MCF 10A (cell line): ENCODE results near the gene ABCC4. TPM values are rescaled to one million over a fixed set of nuclear protein-coding genes. Genes with fewer than 3 reads are reported as not detected.

Experiments used
- BruUV-seq: library from RNA; stranded (reverse); fragments of 400-500 nt; replicated peaks from 2 replicates; lab custom pipeline; 2021; lab: Mats Ljungman, UMichigan
- CTCF ChIA-PET: fragments of 300-600 bp; sonication (Branson Sonifier 250); formaldehyde crosslinking; extraction: SDS; loops from one replicate; lab custom pipeline; 2021; ENCODE audit warnings: antibody characterized with exemption, inconsistent platforms; lab: Yijun Ruan, JAX
- POLR2A ChIA-PET: fragments of 300-600, 350-650 bp; sonication (Branson Sonifier 250); formaldehyde crosslinking; extraction: SDS; loops from one replicate; lab custom pipeline; 2020; ENCODE audit warnings: antibody characterized with exemption, inconsistent platforms; lab: Yijun Ruan, JAX
- DNase-seq: peaks from one replicate; pipeline ENCODE4 v3.0.0-alpha.2; 2018; ENCODE audit not compliant: unreplicated experiment
- H3K27ac Mint-ChIP-seq: one replicate; pipeline ENCODE4 v1.8.0; 2022; ENCODE audit warnings: mild to moderate bottlenecking, low read depth, mixed read lengths; ENCODE audit not compliant: unreplicated experiment
- H3K27me3 Mint-ChIP-seq: one replicate; pipeline ENCODE4 v1.8.0; 2022; ENCODE audit warnings: mixed read lengths; ENCODE audit not compliant: insufficient read depth, unreplicated experiment
- H3K36me3 Mint-ChIP-seq: one replicate; pipeline ENCODE4 v1.8.0; 2022; ENCODE audit warnings: mild to moderate bottlenecking, moderate library complexity, mixed read lengths; ENCODE audit not compliant: insufficient read depth, unreplicated experiment
- H3K4me1 Mint-ChIP-seq: one replicate; pipeline ENCODE4 v1.8.0; 2022; ENCODE audit warnings: mixed read lengths; ENCODE audit not compliant: insufficient read depth, unreplicated experiment
- H3K4me3 Mint-ChIP-seq: one replicate; pipeline ENCODE4 v1.8.0; 2022; ENCODE audit warnings: mild to moderate bottlenecking, moderate library complexity, mixed read lengths; ENCODE audit not compliant: unreplicated experiment
- H3K9me3 Mint-ChIP-seq: one replicate; pipeline ENCODE4 v1.8.0; 2022; ENCODE audit warnings: mixed read lengths; ENCODE audit not compliant: unreplicated experiment
- intact Hi-C: fragments of 100-400 bp; cut with micrococcal nuclease; formaldehyde crosslinking; loops from 2 replicates; pipeline ENCODE4 v1.14.1; 2022
- total RNA-seq: library from RNA; stranded (reverse); gene quantifications from 2 replicates; pipeline ENCODE4 v1.2.3, GENCODE V29; 2022
- TF ChIP-seq, protein P1 (sequence below): fragments of 200-600 bp; IDR thresholded peaks from one replicate; pipeline ENCODE4 v1.8.0; 2022; ENCODE audit warnings: antibody characterized with exemption, mild to moderate bottlenecking; ENCODE audit not compliant: unreplicated experiment

Gene ABCC4
- total RNA-seq, 1 experiment from 2014 or later: 13.9 TPM

DNA sequence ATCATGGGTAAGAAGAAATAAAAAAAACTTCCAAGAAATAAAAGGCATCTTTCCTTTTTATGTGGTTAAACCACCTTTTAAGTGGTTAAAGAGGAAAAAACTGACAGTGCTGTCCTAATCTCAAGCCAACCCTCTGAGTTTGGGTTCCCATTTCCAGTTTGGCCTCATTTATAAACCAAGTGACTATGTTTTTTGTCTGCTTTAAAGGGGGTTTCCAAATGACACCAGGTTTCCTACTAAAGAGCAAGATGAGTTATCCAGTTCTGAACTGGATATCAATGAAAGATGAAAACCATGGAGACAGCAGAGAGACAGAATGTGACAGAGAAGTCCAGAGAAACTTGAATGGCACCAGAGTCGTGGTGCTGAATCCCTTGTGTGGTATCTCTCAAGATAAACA is 251.5 kb downstream of the ABCC4 start:
- ChIA-PET CTCF (no interaction called here), POLR2A (no interaction called here)
- Mint-ChIP-seq H3K27me3 (no peaks in the 10 kb centered on the region), H3K4me1 (no peaks in the 10 kb centered on the region), H3K9me3 (no peaks in the 10 kb centered on the region), H3K4me3 (no peak overlapping the region), H3K36me3 (no peaks in the 10 kb centered on the region), H3K27ac (no peak overlapping the region)
- no TSS peak for BruUV-seq
- intact Hi-C loops: no loop called here
- no peak for DNase-seq
- TF ChIP-seq, protein P1, sequence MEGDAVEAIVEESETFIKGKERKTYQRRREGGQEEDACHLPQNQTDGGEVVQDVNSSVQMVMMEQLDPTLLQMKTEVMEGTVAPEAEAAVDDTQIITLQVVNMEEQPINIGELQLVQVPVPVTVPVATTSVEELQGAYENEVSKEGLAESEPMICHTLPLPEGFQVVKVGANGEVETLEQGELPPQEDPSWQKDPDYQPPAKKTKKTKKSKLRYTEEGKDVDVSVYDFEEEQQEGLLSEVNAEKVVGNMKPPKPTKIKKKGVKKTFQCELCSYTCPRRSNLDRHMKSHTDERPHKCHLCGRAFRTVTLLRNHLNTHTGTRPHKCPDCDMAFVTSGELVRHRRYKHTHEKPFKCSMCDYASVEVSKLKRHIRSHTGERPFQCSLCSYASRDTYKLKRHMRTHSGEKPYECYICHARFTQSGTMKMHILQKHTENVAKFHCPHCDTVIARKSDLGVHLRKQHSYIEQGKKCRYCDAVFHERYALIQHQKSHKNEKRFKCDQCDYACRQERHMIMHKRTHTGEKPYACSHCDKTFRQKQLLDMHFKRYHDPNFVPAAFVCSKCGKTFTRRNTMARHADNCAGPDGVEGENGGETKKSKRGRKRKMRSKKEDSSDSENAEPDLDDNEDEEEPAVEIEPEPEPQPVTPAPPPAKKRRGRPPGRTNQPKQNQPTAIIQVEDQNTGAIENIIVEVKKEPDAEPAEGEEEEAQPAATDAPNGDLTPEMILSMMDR: no peak

DNA sequence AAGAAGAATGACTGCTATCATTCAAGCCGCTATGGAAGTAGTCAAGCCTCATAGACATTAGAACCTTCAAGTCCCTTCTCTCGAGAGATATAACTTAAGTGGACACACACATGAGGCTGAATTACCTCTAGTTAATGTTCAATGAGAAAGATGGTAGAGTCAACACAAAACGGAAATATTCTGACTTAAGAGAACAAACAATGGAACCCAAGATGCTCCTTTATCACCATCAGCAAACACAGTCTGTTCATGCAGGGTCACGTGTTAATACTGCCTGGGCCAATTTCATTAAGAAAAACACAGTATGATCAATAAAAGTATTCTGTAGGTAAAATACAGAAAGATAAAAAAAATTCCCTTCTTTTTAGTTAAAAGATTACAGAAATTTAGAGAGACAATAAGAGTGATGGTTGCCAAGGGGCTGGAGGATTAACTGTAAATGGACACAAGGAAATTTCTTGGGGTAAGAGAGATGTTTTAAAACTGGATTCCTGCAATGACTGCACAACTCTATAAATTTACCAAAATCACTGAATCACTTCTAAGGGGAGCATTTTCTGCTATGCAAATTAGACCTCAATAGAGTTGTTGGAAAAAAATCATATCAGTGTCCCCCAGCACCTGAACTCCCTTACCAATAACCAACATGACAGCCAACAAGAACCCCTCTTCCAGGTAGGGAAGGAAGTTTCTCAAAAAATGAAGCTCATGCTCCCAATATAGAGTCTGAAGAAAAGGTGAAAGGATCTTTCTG is 256.6 kb downstream of the ABCC4 start:
- no peaks in the 10 kb centered on the region for H3K4me1 Mint-ChIP-seq
- BruUV-seq: no TSS peak
- H3K36me3 Mint-ChIP-seq: no peaks in the 10 kb centered on the region
- no peak overlapping the region for H3K27ac Mint-ChIP-seq
- no peaks in the 10 kb centered on the region for H3K9me3 Mint-ChIP-seq
- ChIA-PET CTCF (interaction anchor here (0.8 kb wide), 1 partner anchor 12 kb away, joined by 3 read pairs; no protein-coding TSS in a partner anchor), POLR2A (interaction anchor here (0.6 kb wide), 2 partner anchors 13 to 653 kb away, joined by 4 to 7 read pairs; no protein-coding TSS in a partner anchor)
- intact Hi-C loops: no loop called here
- TF ChIP-seq, protein P1: no peak
- no peaks in the 10 kb centered on the region for H3K27me3 Mint-ChIP-seq
- no peak overlapping the region for H3K4me3 Mint-ChIP-seq
- DNase-seq: no peak

DNA sequence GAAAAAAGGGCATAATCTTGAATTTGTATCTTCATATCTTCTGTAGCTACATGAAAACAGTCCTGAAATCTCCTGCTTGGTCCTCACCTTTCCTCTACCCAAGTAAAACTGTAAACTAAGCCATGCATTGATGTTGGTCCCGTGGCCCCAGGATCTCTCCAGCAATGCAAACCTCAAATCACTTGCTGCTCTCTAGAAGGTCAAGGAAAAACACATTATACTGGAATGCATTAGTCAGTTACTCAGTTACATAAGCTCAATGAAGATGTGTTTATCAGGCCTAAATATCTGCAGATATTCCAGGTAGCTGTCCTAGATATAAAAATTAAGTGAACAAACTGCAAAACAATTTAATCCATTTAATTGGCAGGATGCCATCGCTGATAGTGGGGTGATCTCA is 261.8 kb downstream of the ABCC4 start:
- no peaks in the 10 kb centered on the region for H3K4me1 Mint-ChIP-seq
- no peak overlapping the region for H3K27ac Mint-ChIP-seq
- no TSS peak for BruUV-seq
- H3K27me3 Mint-ChIP-seq: no peaks in the 10 kb centered on the region
- ChIA-PET POLR2A (interaction anchor here (0.6 kb wide), 1 partner anchor 58 kb away, joined by 3 read pairs; no protein-coding TSS in a partner anchor), CTCF (interaction anchor here (0.7 to 1.6 kb wide), 3 partner anchors 12 to 355 kb away, joined by 3 to 4 read pairs (median 4); no protein-coding TSS in a partner anchor)
- no peak for DNase-seq
- intact Hi-C loops: no loop called here
- H3K9me3 Mint-ChIP-seq: no peaks in the 10 kb centered on the region
- H3K4me3 Mint-ChIP-seq: no peak overlapping the region
- no peaks in the 10 kb centered on the region for H3K36me3 Mint-ChIP-seq
- TF ChIP-seq, protein P1: no peak

DNA sequence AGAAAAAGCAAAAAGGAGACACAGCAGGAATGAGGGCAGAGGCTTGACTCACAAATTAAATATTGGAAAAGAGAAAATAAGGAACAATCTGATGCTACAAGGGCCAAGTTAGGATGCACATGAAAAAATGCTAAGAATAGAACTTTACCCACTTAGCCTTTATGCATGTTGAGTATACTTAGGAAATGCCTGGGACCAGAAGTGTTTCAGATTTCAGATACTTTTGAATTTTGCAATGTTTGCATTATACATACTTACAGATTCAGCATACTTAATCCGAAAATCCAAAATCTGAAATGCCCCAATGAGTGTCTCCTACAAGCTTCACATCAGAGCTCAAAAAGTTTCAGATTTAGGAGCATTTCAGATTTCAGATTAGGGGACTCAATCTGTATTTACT is 262.3 kb downstream of the ABCC4 start:
- Mint-ChIP-seq H3K36me3 (no peaks in the 10 kb centered on the region), H3K27ac (no peak overlapping the region), H3K4me1 (no peaks in the 10 kb centered on the region), H3K9me3 (no peaks in the 10 kb centered on the region), H3K4me3 (no peak overlapping the region), H3K27me3 (no peaks in the 10 kb centered on the region)
- no TSS peak for BruUV-seq
- intact Hi-C loops: no loop called here
- POLR2A ChIA-PET: no interaction called here
- TF ChIP-seq, protein P1: no peak
- DNase-seq: no peak
- CTCF ChIA-PET: interaction anchor here (0.7 kb wide), 2 partner anchors 252 to 355 kb away, joined by 4 read pairs; no protein-coding TSS in a partner anchor
